ENCODE data around the gene SYTL3. TPM values are rescaled to one million over a fixed set of nuclear protein-coding genes. Genes with fewer than 3 reads are reported as not detected.

Gene SYTL3
- total and polyA plus RNA-seq, 7 donors: 1.7 to 17.3 (median 4.1) TPM

DNA sequence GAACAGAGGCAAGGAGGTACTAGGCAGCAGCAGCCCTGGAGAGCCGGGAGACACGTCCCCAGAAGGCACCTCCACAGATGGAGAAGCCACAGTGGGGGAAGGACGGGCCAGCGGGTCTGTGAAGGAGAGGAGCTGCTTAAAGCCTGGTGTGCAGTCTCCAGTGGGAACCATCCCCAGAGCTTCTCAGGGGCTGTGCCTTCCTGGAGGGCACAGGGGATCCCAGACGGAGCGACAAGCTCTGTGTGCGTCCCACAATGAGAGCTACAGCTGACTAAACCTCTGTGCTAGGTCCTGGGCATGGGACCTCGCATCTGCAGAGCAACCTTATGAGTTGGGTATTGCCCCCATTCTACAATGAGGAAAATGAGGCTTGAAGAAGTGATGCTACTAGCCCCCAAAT, 118.6 kb downstream of the SYTL3 start:
- TF ChIP-seq, protein P1, sequence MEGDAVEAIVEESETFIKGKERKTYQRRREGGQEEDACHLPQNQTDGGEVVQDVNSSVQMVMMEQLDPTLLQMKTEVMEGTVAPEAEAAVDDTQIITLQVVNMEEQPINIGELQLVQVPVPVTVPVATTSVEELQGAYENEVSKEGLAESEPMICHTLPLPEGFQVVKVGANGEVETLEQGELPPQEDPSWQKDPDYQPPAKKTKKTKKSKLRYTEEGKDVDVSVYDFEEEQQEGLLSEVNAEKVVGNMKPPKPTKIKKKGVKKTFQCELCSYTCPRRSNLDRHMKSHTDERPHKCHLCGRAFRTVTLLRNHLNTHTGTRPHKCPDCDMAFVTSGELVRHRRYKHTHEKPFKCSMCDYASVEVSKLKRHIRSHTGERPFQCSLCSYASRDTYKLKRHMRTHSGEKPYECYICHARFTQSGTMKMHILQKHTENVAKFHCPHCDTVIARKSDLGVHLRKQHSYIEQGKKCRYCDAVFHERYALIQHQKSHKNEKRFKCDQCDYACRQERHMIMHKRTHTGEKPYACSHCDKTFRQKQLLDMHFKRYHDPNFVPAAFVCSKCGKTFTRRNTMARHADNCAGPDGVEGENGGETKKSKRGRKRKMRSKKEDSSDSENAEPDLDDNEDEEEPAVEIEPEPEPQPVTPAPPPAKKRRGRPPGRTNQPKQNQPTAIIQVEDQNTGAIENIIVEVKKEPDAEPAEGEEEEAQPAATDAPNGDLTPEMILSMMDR (IDR thresholded peaks at IDR 0.05): no peak
- intact Hi-C loops (cut with DNase I): no loop called here

DNA sequence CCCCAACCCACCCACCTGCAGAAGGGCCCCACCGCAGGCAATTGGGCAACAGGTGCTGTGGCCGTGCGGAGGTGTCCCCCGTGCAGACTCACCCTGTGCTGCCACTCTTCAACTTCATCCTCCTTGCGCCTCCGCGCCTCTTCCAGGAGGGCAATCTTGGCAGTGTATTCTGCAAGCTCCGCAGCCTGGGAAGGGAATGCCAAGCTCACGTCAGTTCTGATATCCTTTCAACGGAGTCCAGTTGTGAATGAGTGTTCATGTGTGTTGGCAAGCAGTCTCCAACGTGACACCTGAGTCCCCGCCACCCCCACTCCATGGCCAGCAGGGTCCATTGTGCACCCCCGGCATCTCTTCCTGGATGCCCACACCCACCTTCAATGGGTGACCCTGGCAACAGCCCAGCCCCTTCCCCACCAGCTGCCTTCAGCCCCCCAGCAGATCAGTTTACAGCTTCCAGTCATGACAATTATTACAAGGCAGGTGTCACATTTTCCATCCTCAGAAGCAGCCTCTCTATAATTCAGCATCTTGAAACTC, 119.4 kb downstream of the SYTL3 start:
- intact Hi-C loops (cut with DNase I): no loop called here
- DNase-seq: no peak
- peaks cover 3 to 84% of the 10 kb centered on the region in 2 donors for H3K36me3 ChIP-seq (ENCODE audit: insufficient read depth in 1 of 2, low read depth in 1 of 2)
- TF ChIP-seq, protein P1 (IDR thresholded peaks at IDR 0.05): no peak
- no peak overlapping the region for H3K27ac ChIP-seq
- WGBS, 3 donors: 69 to 86% (median 76%) methylated on average over 13 of the region's 13 CpGs
- no peaks in the 10 kb centered on the region for H3K4me1 ChIP-seq
- peak in 2 of 4 donors; percentile 8 to 31 for ATAC-seq
- no peaks in the 10 kb centered on the region for H3K27me3 ChIP-seq (ENCODE audit: insufficient read depth in 3 of 3, low read length in 2 of 3)
- H3K4me3 ChIP-seq: no peak overlapping the region
- H3K9me3 ChIP-seq: no peaks in the 10 kb centered on the region

More for the DNA sequence above, 118.6 kb downstream of the SYTL3 start:
- 88 to 94% (median 89%) methylated on average over 8 of the region's 8 CpGs for WGBS, 3 donors
- H3K4me3 ChIP-seq: no peak overlapping the region
- DNase-seq: no peak
- no peaks in the 10 kb centered on the region for H3K27me3 ChIP-seq (ENCODE audit: insufficient read depth in 3 of 3, low read length in 2 of 3)
- peaks cover 3 to 84% of the 10 kb centered on the region in 2 donors for H3K36me3 ChIP-seq (ENCODE audit: insufficient read depth in 1 of 2, low read depth in 1 of 2)
- ATAC-seq: no peak
- H3K27ac ChIP-seq: no peak overlapping the region
- no peaks in the 10 kb centered on the region for H3K4me1 ChIP-seq
- H3K9me3 ChIP-seq: no peaks in the 10 kb centered on the region

DNA sequence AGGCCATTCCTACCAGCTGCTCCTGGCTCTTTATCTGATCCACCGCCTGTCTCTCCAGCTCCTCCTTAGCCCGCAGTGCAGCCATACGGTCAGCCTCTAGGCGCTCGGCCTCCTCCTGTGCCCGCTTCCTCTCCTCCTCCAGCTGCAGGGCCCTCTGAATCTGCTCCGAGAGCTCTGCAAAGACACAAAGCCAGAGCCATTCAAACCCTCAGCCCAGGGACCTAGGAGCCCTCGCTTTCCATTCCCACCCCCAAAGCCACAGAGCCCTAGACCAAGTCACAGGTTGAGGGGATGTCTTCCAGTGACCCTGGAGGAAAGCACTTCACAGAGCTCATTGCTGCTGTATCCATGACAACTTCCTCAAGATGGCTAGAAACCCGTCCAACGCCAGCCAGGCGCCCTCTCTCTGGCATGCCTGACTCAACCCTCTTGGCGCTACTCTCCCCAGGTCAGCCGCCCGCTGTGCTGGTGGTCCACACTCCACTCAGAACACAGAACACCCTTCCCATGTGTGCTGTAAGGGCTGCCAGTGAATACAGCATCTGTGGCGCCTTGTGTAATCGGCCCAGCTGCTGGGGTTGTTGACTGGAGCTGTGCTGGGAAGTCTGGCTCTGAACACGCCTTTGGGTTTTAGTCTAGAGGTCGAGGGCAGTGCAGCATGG, 120.0 kb downstream of the SYTL3 start:
- Histone ChIP-seq H3K36me3 (ENCODE audit: insufficient read depth in 1 of 2, low read depth in 1 of 2) (peaks cover 3 to 79% of the 10 kb centered on the region in 2 donors), H3K9me3 (no peaks in the 10 kb centered on the region), H3K27me3 (ENCODE audit: insufficient read depth in 3 of 3, low read length in 2 of 3) (no peaks in the 10 kb centered on the region), H3K4me3 (no peak overlapping the region), H3K4me1 (no peaks in the 10 kb centered on the region), H3K27ac (no peak overlapping the region)
- TF ChIP-seq, protein P1 (IDR thresholded peaks at IDR 0.05): no peak
- 72 to 87% (median 73%) methylated on average over 18 of the region's 18 CpGs for WGBS, 3 donors
- ATAC-seq (peak; percentile 26 to 58 (median 40)), DNase-seq (peak in 1 of 2 donors; percentile 31)
- intact Hi-C loops (cut with DNase I): no loop called here

DNA sequence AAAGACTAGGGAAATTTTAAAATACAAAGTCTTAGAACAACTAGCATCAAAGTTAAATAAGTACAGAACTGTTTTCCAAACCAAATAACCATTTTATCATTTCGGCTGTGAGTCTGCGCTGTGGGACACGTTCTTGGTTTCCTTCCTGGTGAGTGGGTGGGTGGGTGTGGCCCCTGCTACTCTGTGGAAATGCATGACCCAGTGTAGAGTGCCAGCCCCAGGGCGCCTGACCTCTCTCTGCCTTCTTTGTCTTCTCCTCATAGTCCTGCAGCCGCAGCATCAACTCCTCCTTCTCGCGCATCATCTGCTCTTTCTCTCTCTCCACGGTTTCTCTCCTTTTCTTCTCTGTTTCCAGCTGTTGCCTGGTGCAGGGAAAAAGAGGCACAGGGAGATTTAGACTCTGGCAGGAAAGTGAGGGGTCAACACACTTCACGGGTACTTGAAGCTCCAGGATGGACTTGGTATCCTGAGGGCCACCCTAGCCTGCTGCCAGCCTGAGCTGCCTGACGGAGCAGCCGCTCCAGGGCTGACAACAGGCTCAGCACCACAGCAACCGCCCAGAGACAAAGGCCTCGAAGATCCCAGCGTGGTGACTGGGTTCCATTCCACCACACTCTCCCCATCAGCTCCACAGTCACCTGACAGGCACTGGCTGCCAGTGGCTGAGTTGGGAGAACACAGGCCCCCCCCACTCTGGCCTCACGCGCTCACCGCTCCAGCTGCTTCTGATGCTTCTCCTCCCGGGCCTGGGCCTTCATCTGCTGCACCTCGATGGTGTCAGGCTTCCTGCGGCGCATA, 120.9 kb downstream of the SYTL3 start:
- 65 to 74% (median 66%) methylated on average over 21 of the region's 21 CpGs for WGBS, 3 donors
- TF ChIP-seq, protein P1 (IDR thresholded peaks at IDR 0.05): no peak
- H3K36me3 ChIP-seq (ENCODE audit: insufficient read depth in 1 of 2, low read depth in 1 of 2): peaks cover 3 to 80% of the 10 kb centered on the region in 2 donors
- ATAC-seq (no peak), DNase-seq (no peak)
- H3K4me1 ChIP-seq: no peaks in the 10 kb centered on the region
- no peak overlapping the region for H3K27ac ChIP-seq
- intact Hi-C loops (cut with DNase I): no loop called here
- no peaks in the 10 kb centered on the region for H3K27me3 ChIP-seq (ENCODE audit: insufficient read depth in 3 of 3, low read length in 2 of 3)
- H3K4me3 ChIP-seq: no peak overlapping the region
- H3K9me3 ChIP-seq: no peaks in the 10 kb centered on the region

Measured in psoas muscle (tissue), 8 donors.